Karpas-422 (cell line): ENCODE results near the gene NOL12. TPM values are rescaled to one million over a fixed set of nuclear protein-coding genes. Genes with fewer than 3 reads are reported as not detected.
"Not testable (repeated sequence)": the region's sequence is repeated elsewhere in the genome, so short reads cannot be mapped to it uniquely, and the experiment has no call there.

Experiments used
- DNase-seq: peaks from one replicate; pipeline ENCODE4 v3.0.0-alpha.2; 2015
- H2AFZ ChIP-seq: fragments of 200-600 bp; sonication (generic); 2 replicates; pipeline ENCODE4 v1.6.1; 2014; ENCODE audit warnings: antibody characterized with exemption, low read length, mixed read lengths
- H3K27ac ChIP-seq: fragments of 200-600 bp; sonication (generic); 2 replicates; pipeline ENCODE4 v1.5.1; 2014; ENCODE audit warnings: mild to moderate bottlenecking, low read length, moderate library complexity
- H3K27me3 ChIP-seq: fragments of 200-600 bp; sonication (generic); 2 replicates; pipeline ENCODE4 v1.6.1; 2014; ENCODE audit warnings: low read length, mixed read lengths
- H3K36me3 ChIP-seq: fragments of 200-600 bp; sonication (generic); 2 replicates; pipeline ENCODE4 v1.6.1; 2014; ENCODE audit warnings: low read length, mixed read lengths; ENCODE audit not compliant: insufficient read depth
- H3K4me1 ChIP-seq: fragments of 200-600 bp; sonication (generic); 2 replicates; pipeline ENCODE4 v1.6.1; 2014; ENCODE audit warnings: mild to moderate bottlenecking, low read length, mixed read lengths
- H3K4me2 ChIP-seq: fragments of 200-600 bp; sonication (generic); 2 replicates; pipeline ENCODE4 v1.6.1; 2014; ENCODE audit warnings: low read length, low read depth, mild to moderate bottlenecking; ENCODE audit not compliant: poor library complexity, severe bottlenecking
- H3K4me3 ChIP-seq: fragments of 200-600 bp; sonication (generic); 2 replicates; pipeline ENCODE4 v1.5.1; 2014; ENCODE audit warnings: mild to moderate bottlenecking, antibody characterized with exemption, low read length, mixed read lengths
- H3K79me2 ChIP-seq: fragments of 200-600 bp; sonication (generic); 2 replicates; pipeline ENCODE4 v1.6.1; 2014; ENCODE audit warnings: mild to moderate bottlenecking, low read length, mixed read lengths
- H3K9ac ChIP-seq: fragments of 200-600 bp; sonication (generic); 2 replicates; pipeline ENCODE4 v1.6.0; 2014; ENCODE audit warnings: low read length
- H3K9me2 ChIP-seq: fragments of 200-600 bp; sonication (generic), shearing (Covaris generic); replicated peaks from 2 replicates; pipeline ENCODE4 v1.6.0; 2014; ENCODE audit warnings: mild to moderate bottlenecking, low read length, moderate library complexity; ENCODE audit not compliant: insufficient read depth
- H3K9me3 ChIP-seq: fragments of 300-700, 200-600 bp; sonication (generic); 2 replicates; pipeline ENCODE4 v1.6.1; 2014; ENCODE audit warnings: low read length, mixed read lengths
- H4K20me1 ChIP-seq: fragments of 200-600 bp; sonication (generic); 2 replicates; pipeline ENCODE4 v1.6.1; 2014; ENCODE audit warnings: mild to moderate bottlenecking, antibody characterized with exemption, low read length, low read depth; ENCODE audit not compliant: insufficient read depth
- total RNA-seq: library from RNA; depleted of rRNA; stranded (reverse); fragments of >200 nt; shearing (Covaris generic); gene quantifications from 2 replicates; pipeline ENCODE4 v1.2.3, GENCODE V29; 2014; ENCODE audit warnings: low replicate concordance

NOL12 gene
- total RNA-seq, 1 experiment from 2014 or later, result 12.3 TPM

DNA sequence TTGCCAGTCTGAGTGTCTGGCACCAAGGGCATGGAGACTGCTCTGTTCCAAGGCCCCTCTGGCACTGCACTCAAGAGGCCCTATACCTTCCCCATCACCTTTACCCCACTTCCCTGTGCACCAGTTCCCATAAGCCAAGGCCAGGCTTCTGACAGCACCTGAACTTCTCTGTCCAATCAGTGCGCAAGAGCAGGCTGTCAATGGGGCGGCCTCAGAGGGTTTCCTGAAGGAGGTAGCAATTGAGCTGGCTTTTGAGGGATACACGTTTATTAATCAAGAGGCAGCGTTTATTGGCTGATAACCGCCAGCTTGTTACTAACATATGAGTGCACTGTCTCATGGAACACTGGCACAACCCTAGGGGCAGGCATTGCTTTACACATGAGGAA lies 44.6 kb upstream of the NOL12 start:
- no peaks in the 10 kb centered on the region for H3K27me3 ChIP-seq
- peaks cover 32% of the 10 kb centered on the region for H3K4me1 ChIP-seq
- no peaks in the 10 kb centered on the region for H3K9me3 ChIP-seq
- DNase-seq, result no peak
- peak overlapping the region; percentile 96; the same call in 1 of the 2 replicates for H3K4me3 ChIP-seq
- no peak overlapping the region for H3K9ac ChIP-seq
- H2AFZ ChIP-seq, result no peak overlapping the region
- H4K20me1 ChIP-seq, result no peaks in the 10 kb centered on the region
- no peaks in the 10 kb centered on the region for H3K9me2 ChIP-seq
- H3K79me2 ChIP-seq, result peaks cover 17% of the 10 kb centered on the region
- peaks cover 16% of the 10 kb centered on the region for H3K36me3 ChIP-seq
- H3K4me2 ChIP-seq, result peak overlapping the region; percentile 100
- H3K27ac ChIP-seq, result peak overlapping the region; percentile 89; the same call in 1 of the 2 replicates

DNA sequence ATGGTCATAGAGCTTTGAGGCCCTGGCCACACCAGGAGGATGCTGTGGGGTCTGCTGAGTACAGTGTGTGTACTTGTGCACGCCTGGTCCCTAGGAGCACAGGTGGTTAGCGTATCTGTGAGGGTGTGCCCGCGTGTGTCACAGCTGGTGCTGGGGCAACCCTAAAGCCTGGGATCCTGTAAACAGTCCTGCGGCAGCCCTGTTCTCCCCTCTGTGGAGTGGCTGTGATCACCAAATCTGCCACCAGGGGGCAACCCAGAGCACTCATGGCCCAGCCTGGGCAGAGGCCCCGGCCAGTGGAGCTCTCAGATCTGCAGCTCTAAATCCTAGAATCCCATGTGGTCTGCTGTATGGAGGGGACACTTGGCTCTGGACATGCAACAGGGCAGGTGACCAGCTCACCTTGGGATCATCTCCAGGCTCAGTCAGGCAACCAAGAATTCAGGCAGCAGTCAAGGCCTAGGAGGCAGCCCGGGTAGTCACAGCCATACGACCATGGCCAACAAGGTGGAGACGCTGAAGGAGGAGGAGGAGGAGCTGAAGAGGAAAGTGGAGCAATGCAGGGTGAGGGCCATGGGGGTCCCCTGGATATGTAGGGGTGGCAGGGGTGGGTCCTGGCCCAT lies 42.8 kb upstream of the NOL12 start:
- Histone ChIP-seq H3K9me3 (no peaks in the 10 kb centered on the region), H3K9ac (peak overlapping the region; percentile 37; the same call in 1 of the 2 replicates), H3K36me3 (peaks cover 21% of the 10 kb centered on the region), H2AFZ (no peak overlapping the region), H3K9me2 (no peaks in the 10 kb centered on the region), H3K27me3 (no peaks in the 10 kb centered on the region), H4K20me1 (no peaks in the 10 kb centered on the region), H3K4me1 (peaks cover 24% of the 10 kb centered on the region), H3K4me2 (no peak overlapping the region), H3K27ac (no peak overlapping the region), H3K79me2 (peaks cover 17% of the 10 kb centered on the region), H3K4me3 (no peak overlapping the region)
- peak; percentile 95 for DNase-seq

DNA sequence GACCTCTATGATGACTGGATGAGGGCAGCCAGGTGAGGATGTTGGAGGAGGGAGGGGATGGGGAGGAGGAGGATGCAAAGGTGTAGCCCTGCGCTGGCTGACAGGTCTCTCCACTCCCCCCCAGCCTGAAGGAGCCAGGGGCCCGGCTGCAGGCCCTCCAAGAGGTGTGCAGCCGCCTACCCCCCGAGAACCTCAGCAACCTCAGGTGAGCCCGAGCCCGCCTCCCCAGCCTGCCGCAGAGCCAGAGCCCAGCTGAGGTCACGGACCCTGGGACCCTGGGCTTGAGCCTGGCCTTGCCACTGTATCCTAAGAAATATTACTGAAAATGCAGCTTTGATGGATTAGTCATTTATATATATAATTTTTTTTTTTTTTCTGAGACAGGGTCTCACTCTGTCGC lies 38.8 kb upstream of the NOL12 start:
- no peak for DNase-seq
- H3K9me2 ChIP-seq, result no peaks in the 10 kb centered on the region
- peaks cover 39% of the 10 kb centered on the region for H3K36me3 ChIP-seq
- peaks cover 4% of the 10 kb centered on the region for H3K4me1 ChIP-seq
- H3K9me3 ChIP-seq, result no peaks in the 10 kb centered on the region
- H3K27ac ChIP-seq, result no peak overlapping the region
- H3K4me3 ChIP-seq, result no peak overlapping the region
- H3K9ac ChIP-seq, result no peak overlapping the region
- no peaks in the 10 kb centered on the region for H4K20me1 ChIP-seq
- H2AFZ ChIP-seq, result no peak overlapping the region
- no peaks in the 10 kb centered on the region for H3K27me3 ChIP-seq
- no peak overlapping the region for H3K4me2 ChIP-seq
- H3K79me2 ChIP-seq, result peaks cover 5% of the 10 kb centered on the region; the same call in 1 of the 2 replicates

DNA sequence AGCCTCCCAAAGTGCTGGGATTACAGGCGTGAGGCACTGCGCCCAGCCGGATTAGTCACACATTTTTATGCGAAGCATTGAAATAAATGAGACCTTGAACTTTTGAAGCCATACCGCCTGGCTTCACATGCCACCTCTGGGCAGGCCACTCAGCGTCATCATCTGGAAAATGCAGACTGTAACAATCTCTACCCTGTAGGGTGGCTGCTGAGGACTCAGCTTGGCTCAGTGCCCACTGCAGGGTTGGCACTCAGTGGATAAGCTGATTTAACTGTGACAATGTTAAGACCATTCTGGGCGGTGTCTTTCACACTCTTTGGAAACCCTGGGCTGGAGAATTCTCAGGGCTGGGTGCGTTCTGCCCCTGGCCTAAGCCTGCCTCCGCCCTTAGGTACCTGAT lies 38.2 kb upstream of the NOL12 start:
- H3K36me3 ChIP-seq, result peaks cover 39% of the 10 kb centered on the region
- no peak for DNase-seq
- peaks cover 3% of the 10 kb centered on the region for H3K4me1 ChIP-seq
- H3K4me3 ChIP-seq, result no peak overlapping the region
- no peaks in the 10 kb centered on the region for H3K9me3 ChIP-seq
- H3K9me2 ChIP-seq, result no peaks in the 10 kb centered on the region
- no peaks in the 10 kb centered on the region for H4K20me1 ChIP-seq
- H3K4me2 ChIP-seq, result no peak overlapping the region
- peaks cover 5% of the 10 kb centered on the region; the same call in 1 of the 2 replicates for H3K79me2 ChIP-seq
- H3K9ac ChIP-seq, result no peak overlapping the region
- H2AFZ ChIP-seq, result no peak overlapping the region
- no peak overlapping the region for H3K27ac ChIP-seq
- no peaks in the 10 kb centered on the region for H3K27me3 ChIP-seq

DNA sequence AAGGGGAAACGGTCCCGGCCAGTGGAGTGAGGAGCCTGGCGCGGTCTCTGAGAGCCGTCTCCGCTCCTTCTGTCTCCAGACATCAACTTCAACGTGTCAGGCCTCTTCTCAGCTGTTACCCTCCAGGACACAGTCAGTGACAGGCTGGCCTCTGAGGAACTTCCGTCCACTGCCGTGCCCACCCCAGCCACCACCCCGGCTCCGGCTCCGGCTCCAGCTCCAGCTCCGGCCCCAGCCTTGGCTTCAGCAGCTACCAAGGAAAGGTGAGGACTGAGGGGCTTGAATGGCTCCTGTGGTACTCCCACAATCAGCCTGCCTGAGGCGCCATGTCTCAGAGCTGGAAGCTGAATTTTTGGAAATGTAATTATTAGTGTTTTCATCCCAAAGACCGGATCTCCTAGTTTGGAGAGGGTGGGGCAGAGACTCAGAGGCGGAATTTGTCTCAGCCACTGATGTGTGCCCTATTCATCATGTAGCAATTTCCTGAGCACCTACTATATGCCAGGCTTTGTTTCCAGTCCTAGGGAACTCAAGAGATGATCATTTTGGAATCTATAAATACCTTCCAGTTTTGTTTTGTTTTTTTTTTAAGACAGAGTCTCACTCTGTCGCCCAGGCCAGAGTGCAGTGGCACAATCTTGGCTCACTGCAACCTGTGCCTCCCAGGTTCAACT lies 35.5 kb upstream of the NOL12 start:
- Histone ChIP-seq H3K9ac (no peak overlapping the region), H3K9me2 (no peaks in the 10 kb centered on the region), H3K9me3 (no peaks in the 10 kb centered on the region), H3K27me3 (no peaks in the 10 kb centered on the region), H3K36me3 (peaks cover 24% of the 10 kb centered on the region), H4K20me1 (no peaks in the 10 kb centered on the region), H3K4me1 (no peaks in the 10 kb centered on the region), H2AFZ (no peak overlapping the region), H3K4me3 (no peak overlapping the region), H3K4me2 (no peak overlapping the region), H3K27ac (no peak overlapping the region), H3K79me2 (no peaks in the 10 kb centered on the region; the same call in 1 of the 2 replicates)
- DNase-seq, result no peak

DNA sequence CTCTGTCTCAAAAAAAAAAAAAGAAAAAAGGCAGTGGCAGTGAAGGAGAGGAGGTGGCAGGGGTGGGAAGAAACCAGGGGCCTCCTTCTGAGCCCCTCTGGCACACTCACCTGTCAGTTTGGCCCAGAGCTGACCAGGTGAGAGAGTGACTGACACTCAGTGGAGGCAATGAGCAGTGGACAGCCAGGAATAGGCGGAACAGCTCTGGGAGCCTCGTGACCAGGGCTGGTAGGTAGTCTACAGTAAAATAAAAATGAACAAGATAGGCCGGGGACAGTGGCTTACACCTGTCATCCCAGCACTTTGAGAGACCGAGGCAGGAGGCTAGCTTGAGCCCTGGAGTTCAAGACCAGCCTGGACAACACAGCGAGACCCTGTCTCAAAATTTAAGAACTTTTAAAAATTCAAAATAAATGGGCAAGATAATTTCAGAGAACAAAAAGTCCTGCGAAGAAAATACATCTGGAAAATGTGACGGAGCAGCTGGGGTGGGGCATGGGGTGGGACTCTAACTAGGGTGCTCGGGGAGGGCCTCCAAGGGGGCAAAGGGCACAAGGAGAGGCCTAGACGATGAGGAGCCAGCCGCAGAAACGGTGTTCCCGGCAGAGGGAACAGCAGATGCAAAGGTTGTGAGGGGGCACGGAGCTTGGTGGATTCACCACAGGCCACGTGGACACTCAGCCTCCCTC lies 31.4 kb upstream of the NOL12 start:
- H3K9ac ChIP-seq, result no peak overlapping the region
- no peaks in the 10 kb centered on the region for H3K9me3 ChIP-seq
- H3K4me3 ChIP-seq, result no peak overlapping the region
- peaks cover 7% of the 10 kb centered on the region for H3K79me2 ChIP-seq
- H3K4me1 ChIP-seq, result peaks cover 18% of the 10 kb centered on the region
- peaks cover 17% of the 10 kb centered on the region for H3K36me3 ChIP-seq
- no peak for DNase-seq
- peaks cover 6% of the 10 kb centered on the region for H4K20me1 ChIP-seq
- no peak overlapping the region for H3K4me2 ChIP-seq
- H3K9me2 ChIP-seq, result no peaks in the 10 kb centered on the region
- H3K27me3 ChIP-seq, result no peaks in the 10 kb centered on the region
- H3K27ac ChIP-seq, result no peak overlapping the region
- no peak overlapping the region for H2AFZ ChIP-seq

DNA sequence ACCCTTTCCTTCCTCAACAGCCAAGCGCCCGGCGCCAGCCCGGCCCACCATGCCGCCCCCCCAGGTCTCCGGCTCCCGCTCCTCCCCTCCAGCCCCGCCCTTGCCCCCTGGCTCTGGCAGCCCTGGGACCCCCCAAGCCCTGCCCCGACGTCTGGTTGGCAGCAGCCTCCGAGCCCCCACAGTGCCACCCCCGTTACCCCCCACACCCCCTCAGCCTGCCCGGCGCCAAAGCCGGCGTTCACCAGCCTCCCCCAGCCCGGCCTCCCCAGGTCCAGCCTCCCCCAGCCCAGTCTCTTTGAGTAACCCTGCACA lies 30.9 kb upstream of the NOL12 start:
- Histone ChIP-seq H3K36me3 (peaks cover 12% of the 10 kb centered on the region), H3K27ac (no peak overlapping the region), H3K27me3 (no peaks in the 10 kb centered on the region), H2AFZ (no peak overlapping the region), H3K9ac (no peak overlapping the region), H3K9me3 (no peaks in the 10 kb centered on the region), H3K4me2 (no peak overlapping the region), H3K79me2 (peaks cover 12% of the 10 kb centered on the region), H3K4me1 (peaks cover 23% of the 10 kb centered on the region), H4K20me1 (peaks cover 11% of the 10 kb centered on the region), H3K4me3 (no peak overlapping the region), H3K9me2 (no peaks in the 10 kb centered on the region)
- DNase-seq, result no peak

DNA sequence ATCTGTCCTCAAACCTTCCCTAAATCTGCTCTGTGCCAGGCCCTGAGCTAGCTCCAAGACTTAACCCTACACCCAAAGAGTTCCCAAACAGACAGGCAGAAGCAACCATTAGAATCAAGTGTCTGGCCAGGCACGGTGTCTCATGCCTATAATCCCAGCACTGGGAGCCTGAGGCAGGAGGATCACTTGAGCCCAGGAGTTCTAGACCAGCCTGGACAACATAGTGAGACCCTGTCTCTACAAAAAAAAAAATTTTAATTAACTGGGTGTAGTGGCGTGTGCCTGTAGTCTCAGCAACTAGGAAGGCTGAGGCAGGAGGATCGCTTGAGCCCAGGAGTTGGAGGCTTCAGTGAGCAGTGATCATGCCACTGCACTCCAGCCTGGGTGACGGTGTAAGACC lies 29.6 kb upstream of the NOL12 start:
- H3K4me2 ChIP-seq, H2AFZ ChIP-seq, H3K36me3 ChIP-seq, H3K9ac ChIP-seq, H3K27me3 ChIP-seq, H3K9me2 ChIP-seq, H3K4me3 ChIP-seq, H3K9me3 ChIP-seq, DNase-seq: not testable (repeated sequence)
- Histone ChIP-seq H3K4me1 (peaks cover 37% of the 10 kb centered on the region), H4K20me1 (peaks cover 24% of the 10 kb centered on the region), H3K27ac (peak overlapping the region; percentile 98), H3K79me2 (peaks cover 26% of the 10 kb centered on the region)
